Sigmoid colon (tissue), 4 donors: Measurements from ENCODE around the gene KIR2DL3.
"Not testable (repeated sequence)": the region's sequence is repeated elsewhere in the genome, so short reads cannot be mapped to it uniquely, and the experiment has no call there.

Experiments used
- CTCF ChIP-seq, 4 experiments: fragments of 450-650 bp in 3 of 4; fragments of 200-600 bp in 1 of 4; IDR thresholded peaks; one replicate each; pipeline ENCODE4 v1.5.1; 2016 to 2019; ENCODE audit warnings: antibody characterized with exemption in 4 of 4, mild to moderate bottlenecking in 3 of 4, moderate library complexity in 2 of 4
- EP300 ChIP-seq, 4 donors: sonication (generic); formaldehyde crosslinking; IDR thresholded peaks; one replicate each; pipeline ENCODE4 v1.6.1; 2017; ENCODE audit warnings: antibody characterized with exemption in 4 of 4
- POLR2A ChIP-seq, 2 donors: fragments of 450-650 bp; IDR thresholded peaks; one replicate each; pipeline ENCODE4 v1.6.1; 2016; ENCODE audit warnings: antibody characterized with exemption in 2 of 2, mild to moderate bottlenecking in 2 of 2, moderate library complexity in 2 of 2
- POLR2AphosphoS5 ChIP-seq, 4 donors: sonication (generic); formaldehyde crosslinking; IDR thresholded peaks; one replicate each; pipeline ENCODE4 v1.6.1; 2017; ENCODE audit warnings: antibody characterized with exemption in 4 of 4

DNA sequence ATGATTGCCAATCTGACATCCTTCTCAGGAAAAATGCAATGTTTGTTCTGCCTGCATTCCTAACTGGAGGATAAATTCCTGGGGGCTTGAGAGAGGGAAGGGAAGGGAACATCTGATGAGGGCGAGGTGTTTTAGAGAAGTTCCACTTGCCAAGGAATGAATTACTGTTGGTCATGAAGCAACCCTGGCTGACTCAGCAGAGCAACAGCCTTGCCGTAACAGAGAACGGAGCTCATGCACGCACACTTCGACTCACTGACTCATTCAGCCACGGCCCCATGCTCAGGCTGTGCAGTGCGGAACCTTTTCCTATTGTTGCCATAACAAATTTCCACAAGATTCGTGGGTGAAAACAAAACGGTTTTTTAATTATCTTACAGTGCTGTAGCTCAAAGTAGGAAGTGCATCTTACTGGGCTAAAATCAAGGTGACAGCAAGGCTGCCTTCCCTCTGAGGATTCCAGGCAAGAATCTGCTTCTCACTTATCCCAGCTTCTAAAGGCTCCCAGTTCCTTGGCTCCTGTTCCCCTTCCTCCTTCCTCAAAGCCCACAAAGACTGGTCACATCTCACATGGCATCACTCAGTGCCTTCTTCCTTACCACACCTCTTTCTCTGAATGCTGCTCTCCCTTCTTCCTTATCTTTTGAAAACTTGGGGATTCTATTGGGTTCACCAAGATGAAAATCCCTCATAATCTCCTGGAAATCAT is 9.5 kb downstream of the KIR2DL3 start:
- not testable (repeated sequence) for TF ChIP-seq CTCF, POLR2A, POLR2AphosphoS5, EP300 (IDR thresholded peaks at IDR 0.05)
